ENCODE data around the gene WFDC1.

Gene WFDC1

DNA sequence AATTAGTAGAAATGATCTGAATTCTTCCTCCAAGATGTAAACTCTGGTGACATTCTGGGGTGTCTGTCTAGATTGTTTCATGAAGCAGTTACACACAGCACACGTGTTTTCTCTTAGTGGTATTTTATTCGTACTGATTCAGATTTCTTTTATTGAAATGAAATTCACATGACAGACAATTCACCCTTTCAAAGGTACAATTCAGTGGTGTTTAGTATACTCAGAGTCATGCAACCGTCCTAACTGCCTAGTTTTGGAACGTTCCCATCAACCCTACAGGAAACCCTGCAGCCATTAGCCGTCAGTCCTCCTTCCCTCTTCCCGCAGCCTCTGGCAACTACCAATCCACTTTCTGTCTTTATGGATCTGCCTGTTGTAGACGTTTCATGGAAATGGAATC, 8.8 kb downstream of the WFDC1 start:
- Histone ChIP-seq H3K27me3 (ENCODE audit: insufficient read depth, low read length, poor library complexity) (no peaks in the 10 kb centered on the region), H2AFZ (ENCODE audit: low read depth, low read length) (no peak overlapping the region), H3K4me3 (ENCODE audit: low read depth in 1 of 2, low read length in 2 of 2) (no peak overlapping the region), H3K36me3 (ENCODE audit: insufficient read depth, low read length) (no peaks in the 10 kb centered on the region), H3K4me2 (ENCODE audit: insufficient read depth, low read length) (no peak overlapping the region), H3K79me2 (ENCODE audit: insufficient read depth, low read length) (no peaks in the 10 kb centered on the region), H3K4me1 (ENCODE audit: insufficient read depth, low read length) (no peaks in the 10 kb centered on the region), H4K20me1 (ENCODE audit: insufficient read depth, low read length) (no peaks in the 10 kb centered on the region), H3K27ac (ENCODE audit: low read length) (no peak overlapping the region), H3K9ac (ENCODE audit: low read depth, low read length) (no peak overlapping the region), H3K9me3 (ENCODE audit: insufficient read depth, low read length, severe bottlenecking) (no peaks in the 10 kb centered on the region)
- no peak for ATAC-seq (ENCODE audit: insufficient read depth, low read depth)
- no peak for DNase-seq
- TF ChIP-seq, protein P1, sequence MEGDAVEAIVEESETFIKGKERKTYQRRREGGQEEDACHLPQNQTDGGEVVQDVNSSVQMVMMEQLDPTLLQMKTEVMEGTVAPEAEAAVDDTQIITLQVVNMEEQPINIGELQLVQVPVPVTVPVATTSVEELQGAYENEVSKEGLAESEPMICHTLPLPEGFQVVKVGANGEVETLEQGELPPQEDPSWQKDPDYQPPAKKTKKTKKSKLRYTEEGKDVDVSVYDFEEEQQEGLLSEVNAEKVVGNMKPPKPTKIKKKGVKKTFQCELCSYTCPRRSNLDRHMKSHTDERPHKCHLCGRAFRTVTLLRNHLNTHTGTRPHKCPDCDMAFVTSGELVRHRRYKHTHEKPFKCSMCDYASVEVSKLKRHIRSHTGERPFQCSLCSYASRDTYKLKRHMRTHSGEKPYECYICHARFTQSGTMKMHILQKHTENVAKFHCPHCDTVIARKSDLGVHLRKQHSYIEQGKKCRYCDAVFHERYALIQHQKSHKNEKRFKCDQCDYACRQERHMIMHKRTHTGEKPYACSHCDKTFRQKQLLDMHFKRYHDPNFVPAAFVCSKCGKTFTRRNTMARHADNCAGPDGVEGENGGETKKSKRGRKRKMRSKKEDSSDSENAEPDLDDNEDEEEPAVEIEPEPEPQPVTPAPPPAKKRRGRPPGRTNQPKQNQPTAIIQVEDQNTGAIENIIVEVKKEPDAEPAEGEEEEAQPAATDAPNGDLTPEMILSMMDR (IDR thresholded peaks at IDR 0.05; ENCODE audit: borderline replicate concordance, extremely low read depth, low read length, poor library complexity, severe bottlenecking): no peak
- no peak for TF ChIP-seq EZH2 (IDR thresholded peaks at IDR 0.05; ENCODE audit: borderline replicate concordance, low read depth, low read length, severe bottlenecking)

DNA sequence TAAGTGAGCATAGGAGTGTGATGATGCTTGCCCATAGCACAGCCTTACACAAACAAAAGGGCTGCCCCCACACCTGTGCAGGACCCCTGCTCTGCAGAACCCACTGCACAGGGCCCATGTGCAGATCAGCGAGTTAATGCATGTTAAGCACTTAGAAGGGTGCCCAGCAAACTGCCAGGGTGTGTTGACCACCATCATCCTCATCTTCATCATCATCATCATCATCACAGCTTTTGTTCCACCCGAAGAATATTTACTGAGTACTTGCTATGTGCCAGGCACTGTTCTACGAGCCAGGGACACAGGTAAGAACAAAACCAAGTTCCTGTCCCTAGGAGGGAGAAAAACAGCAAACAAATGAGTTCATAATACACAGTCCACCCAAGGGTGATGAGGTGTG, 11.9 kb downstream of the WFDC1 start:
- no peak for TF ChIP-seq EZH2 (IDR thresholded peaks at IDR 0.05; ENCODE audit: borderline replicate concordance, low read depth, low read length, severe bottlenecking)
- TF ChIP-seq, protein P1 (IDR thresholded peaks at IDR 0.05; ENCODE audit: borderline replicate concordance, extremely low read depth, low read length, poor library complexity, severe bottlenecking): no peak
- no peak overlapping the region for H2AFZ ChIP-seq (ENCODE audit: low read depth, low read length)
- H3K79me2 ChIP-seq (ENCODE audit: insufficient read depth, low read length): no peaks in the 10 kb centered on the region
- no peaks in the 10 kb centered on the region for H3K27me3 ChIP-seq (ENCODE audit: insufficient read depth, low read length, poor library complexity)
- no peaks in the 10 kb centered on the region for H3K9me3 ChIP-seq (ENCODE audit: insufficient read depth, low read length, severe bottlenecking)
- ATAC-seq (ENCODE audit: insufficient read depth, low read depth) (no peak), DNase-seq (no peak)
- H3K9ac ChIP-seq (ENCODE audit: low read depth, low read length): no peak overlapping the region
- no peak overlapping the region for H3K27ac ChIP-seq (ENCODE audit: low read length)
- no peaks in the 10 kb centered on the region; the same call in 1 of the 2 replicates for H4K20me1 ChIP-seq (ENCODE audit: insufficient read depth, low read length)
- H3K4me3 ChIP-seq (ENCODE audit: low read depth in 1 of 2, low read length in 2 of 2): no peak overlapping the region
- no peaks in the 10 kb centered on the region for H3K36me3 ChIP-seq (ENCODE audit: insufficient read depth, low read length)
- no peaks in the 10 kb centered on the region for H3K4me1 ChIP-seq (ENCODE audit: insufficient read depth, low read length)
- H3K4me2 ChIP-seq (ENCODE audit: insufficient read depth, low read length): no peak overlapping the region

DNA sequence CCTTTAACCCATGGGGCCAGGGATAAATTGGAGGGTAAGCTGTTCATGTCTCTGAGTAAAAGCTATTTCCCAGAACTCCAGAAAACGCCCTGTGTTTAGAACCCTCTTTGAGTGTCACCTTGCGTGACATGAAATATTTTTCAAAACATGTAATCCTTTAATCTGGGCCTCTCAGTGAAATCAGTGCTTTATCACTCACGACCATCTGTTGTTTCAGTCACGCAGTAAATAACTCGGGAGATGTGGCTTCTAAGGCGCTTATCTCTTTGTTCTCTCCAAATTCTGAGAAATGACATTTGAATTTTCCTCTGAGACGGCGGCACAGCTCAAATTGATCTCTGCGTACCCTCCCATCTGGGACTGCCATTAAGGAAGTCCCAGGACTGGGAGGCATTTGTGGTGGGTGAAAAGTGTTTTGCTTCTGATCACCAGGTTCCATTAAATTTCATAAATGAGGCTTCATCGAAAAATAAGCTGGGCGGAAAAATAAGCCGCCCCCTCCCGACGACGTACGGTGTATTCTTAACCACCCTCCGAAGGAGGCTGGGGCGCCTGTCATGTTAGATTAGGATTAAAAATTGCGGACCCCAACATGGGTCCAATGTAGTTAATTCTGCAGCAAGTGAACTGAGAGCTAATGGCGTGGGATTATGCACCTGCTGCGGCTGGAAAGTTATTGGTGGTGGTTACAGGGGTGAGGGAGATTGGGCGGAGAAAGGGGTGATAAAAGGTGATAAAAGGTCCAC, 12.7 kb downstream of the WFDC1 start:
- Histone ChIP-seq H3K9ac (ENCODE audit: low read depth, low read length) (no peak overlapping the region), H3K27me3 (ENCODE audit: insufficient read depth, low read length, poor library complexity) (no peaks in the 10 kb centered on the region), H3K4me3 (ENCODE audit: low read depth in 1 of 2, low read length in 2 of 2) (no peak overlapping the region), H3K9me3 (ENCODE audit: insufficient read depth, low read length, severe bottlenecking) (no peaks in the 10 kb centered on the region), H3K4me1 (ENCODE audit: insufficient read depth, low read length) (no peaks in the 10 kb centered on the region), H3K36me3 (ENCODE audit: insufficient read depth, low read length) (no peaks in the 10 kb centered on the region), H2AFZ (ENCODE audit: low read depth, low read length) (no peak overlapping the region), H4K20me1 (ENCODE audit: insufficient read depth, low read length) (no peaks in the 10 kb centered on the region; the same call in 1 of the 2 replicates), H3K4me2 (ENCODE audit: insufficient read depth, low read length) (no peak overlapping the region), H3K27ac (ENCODE audit: low read length) (no peak overlapping the region), H3K79me2 (ENCODE audit: insufficient read depth, low read length) (no peaks in the 10 kb centered on the region)
- TF ChIP-seq EZH2 (IDR thresholded peaks at IDR 0.05; ENCODE audit: borderline replicate concordance, low read depth, low read length, severe bottlenecking): no peak
- TF ChIP-seq, protein P1 (IDR thresholded peaks at IDR 0.05; ENCODE audit: borderline replicate concordance, extremely low read depth, low read length, poor library complexity, severe bottlenecking): no peak
- no peak for ATAC-seq (ENCODE audit: insufficient read depth, low read depth)
- no peak for DNase-seq

All from DND-41 (cell line).